Mesothelial cell of epicardium (in vitro differentiated cells): ENCODE data around the gene BPIFB2. TPM values are rescaled to one million over a fixed set of nuclear protein-coding genes. Genes with fewer than 3 reads are reported as not detected.

Source experiments
- DNase-seq, 2 experiments: peaks; one replicate each; pipeline ENCODE4 v3.0.0; 2021; ENCODE audit warnings: low spot score in 2 of 2; ENCODE audit not compliant: unreplicated experiment in 2 of 2
- H3K27ac Mint-ChIP-seq: 2 replicates; pipeline ENCODE4 v1.8.0; 2021; ENCODE audit warnings: mixed read lengths
- H3K27me3 Mint-ChIP-seq: 2 replicates; pipeline ENCODE4 v1.8.0; 2021; ENCODE audit warnings: low read depth, mixed read lengths
- H3K36me3 Mint-ChIP-seq: 2 replicates; pipeline ENCODE4 v1.8.0; 2021; ENCODE audit warnings: mixed read lengths
- H3K4me1 Mint-ChIP-seq: 2 replicates; pipeline ENCODE4 v1.8.0; 2021; ENCODE audit warnings: mixed read lengths
- H3K4me3 Mint-ChIP-seq: 2 replicates; pipeline ENCODE4 v1.8.0; 2021; ENCODE audit warnings: mild to moderate bottlenecking, moderate library complexity, mixed read lengths
- H3K9me3 Mint-ChIP-seq: 2 replicates; pipeline ENCODE4 v1.8.0; 2021; ENCODE audit warnings: mixed read lengths
- CTCF ChIP-seq: fragments of 200-600 bp; sonication (generic); IDR thresholded peaks from one replicate; pipeline ENCODE4 v1.5.0; 2021; ENCODE audit warnings: antibody characterized with exemption; ENCODE audit not compliant: unreplicated experiment
- total RNA-seq: library from RNA; stranded (reverse); gene quantifications from 3 replicates; pipeline ENCODE4 v1.2.1, GENCODE V29; 2021

BPIFB2 gene
- total RNA-seq, 1 donor from 2014 or later = not detected

DNA sequence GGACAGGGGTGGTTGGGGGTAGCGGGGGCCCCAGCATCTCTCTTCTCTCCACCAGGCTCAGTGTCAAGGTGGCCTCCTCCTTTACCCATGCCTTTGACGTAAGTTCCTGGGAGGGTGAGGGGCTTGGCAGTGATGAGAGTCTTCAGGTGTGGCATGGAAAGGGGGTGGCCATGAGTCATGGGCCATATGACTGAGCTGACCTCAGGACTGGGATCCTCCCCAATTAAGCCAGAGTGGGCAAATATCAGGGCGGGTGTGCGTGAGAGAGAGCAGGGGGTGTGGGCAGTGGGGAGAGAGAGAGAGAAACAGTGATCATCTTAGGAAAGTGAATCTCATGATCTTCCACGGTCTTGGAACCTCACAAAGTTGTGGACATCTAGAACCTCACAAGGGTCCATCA is 63.7 kb downstream of the BPIFB2 start:
- Mint-ChIP-seq H3K4me3 (no peak overlapping the region), H3K4me1 (no peaks in the 10 kb centered on the region), H3K27ac (no peak overlapping the region), H3K36me3 (no peaks in the 10 kb centered on the region), H3K9me3 (no peaks in the 10 kb centered on the region), H3K27me3 (peaks cover 36% of the 10 kb centered on the region)
- DNase-seq = no peak
- TF ChIP-seq CTCF = no peak

DNA sequence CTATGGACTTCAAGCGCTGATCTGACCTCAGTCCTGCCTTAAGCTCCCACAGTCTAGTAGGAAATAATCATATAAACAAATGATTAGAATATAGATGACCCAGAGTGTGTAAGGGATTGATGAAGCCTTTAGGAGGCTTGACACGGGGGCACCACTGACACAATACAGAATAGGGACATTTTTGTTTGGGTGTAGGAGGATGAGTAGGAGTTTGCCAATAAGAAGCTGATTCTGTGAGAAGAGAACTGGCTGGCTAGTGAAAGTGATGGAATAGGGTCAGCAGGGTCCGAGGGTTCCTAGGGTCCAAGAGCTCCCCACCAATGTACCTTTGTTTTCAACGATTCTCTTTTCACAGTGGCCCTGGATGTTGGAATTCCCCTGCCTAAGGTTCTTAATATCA is 64.9 kb downstream of the BPIFB2 start:
- H3K9me3 Mint-ChIP-seq = no peaks in the 10 kb centered on the region
- no peaks in the 10 kb centered on the region for H3K36me3 Mint-ChIP-seq
- H3K4me1 Mint-ChIP-seq = no peaks in the 10 kb centered on the region
- no peak overlapping the region for H3K27ac Mint-ChIP-seq
- DNase-seq = no peak
- peaks cover 36% of the 10 kb centered on the region for H3K27me3 Mint-ChIP-seq
- H3K4me3 Mint-ChIP-seq = no peak overlapping the region
- TF ChIP-seq CTCF = no peak

DNA sequence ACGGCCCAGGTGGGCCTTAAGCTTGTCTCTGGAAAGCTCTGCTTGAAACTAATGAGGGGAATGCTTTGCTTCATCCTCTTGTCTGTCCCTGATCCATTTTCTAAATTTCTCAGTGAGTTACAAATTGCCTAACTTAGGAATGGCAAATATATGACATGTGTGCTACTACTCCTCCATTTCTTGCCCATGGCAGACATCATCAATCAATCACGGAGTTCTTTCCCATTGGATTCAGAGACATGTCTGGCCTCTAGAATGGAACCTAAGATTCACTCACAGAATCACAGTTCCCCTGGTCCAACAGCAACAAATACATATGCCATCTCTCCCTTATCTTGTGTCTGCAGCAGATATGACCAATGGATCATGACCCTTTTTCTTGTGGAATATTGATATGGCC is 65.3 kb downstream of the BPIFB2 start:
- no peaks in the 10 kb centered on the region for H3K4me1 Mint-ChIP-seq
- H3K4me3 Mint-ChIP-seq = no peak overlapping the region
- no peak for TF ChIP-seq CTCF
- H3K9me3 Mint-ChIP-seq = no peaks in the 10 kb centered on the region
- peaks cover 36% of the 10 kb centered on the region for H3K27me3 Mint-ChIP-seq
- H3K27ac Mint-ChIP-seq = no peak overlapping the region
- DNase-seq = no peak
- H3K36me3 Mint-ChIP-seq = no peaks in the 10 kb centered on the region

Other genes with a start within 250 kb of the BPIFB2 start
- gene DNMT3B, start 245.3 kb upstream of the BPIFB2 start, total RNA-seq = 7.5 to 8.5 TPM (median 8.5 TPM) in 3 replicates
- 114 to 119 TPM (median 114 TPM) in 3 replicates for gene MAPRE1, start 187.8 kb upstream of the BPIFB2 start, total RNA-seq
- 0.11 to 0.51 TPM (median 0.47 TPM) in 3 replicates for gene EFCAB8, start 148.8 kb upstream of the BPIFB2 start, total RNA-seq
- gene SUN5, start 3.3 kb upstream of the BPIFB2 start, total RNA-seq = not detected in 3 replicates
- not detected in 3 replicates for gene BPIFB6, start 23.9 kb downstream of the BPIFB2 start, total RNA-seq
- not detected in 3 replicates for gene BPIFB3, start 46.2 kb downstream of the BPIFB2 start, total RNA-seq
- gene BPIFB4, start 71.9 kb downstream of the BPIFB2 start, total RNA-seq = not detected in 3 replicates
- gene BPIFA2, start 160.5 kb downstream of the BPIFB2 start, total RNA-seq = not detected in 3 replicates
- gene BPIFA3, start 209.6 kb downstream of the BPIFB2 start, total RNA-seq = not detected in 3 replicates
- gene BPIFA1, start 228.3 kb downstream of the BPIFB2 start, total RNA-seq = not detected in 3 replicates